Measurements from ENCODE around the gene ARHGAP40. TPM values are rescaled to one million over a fixed set of nuclear protein-coding genes. Genes with fewer than 3 reads are reported as not detected.

ARHGAP40 gene
- total and polyA plus RNA-seq, 9 of the 15 experiments (the other 6 are each of a cell fraction or from before 2014, with no cell fraction given): not detected

GRCh38 chr20:38692436-38693411 lies 91.1 kb downstream of the ARHGAP40 start (continued):
- TF ChIP-seq SAFB (IDR thresholded peaks at IDR 0.05; ENCODE audit: borderline replicate concordance, low read depth, low read length): no peak
- TF ChIP-seq, protein P1, sequence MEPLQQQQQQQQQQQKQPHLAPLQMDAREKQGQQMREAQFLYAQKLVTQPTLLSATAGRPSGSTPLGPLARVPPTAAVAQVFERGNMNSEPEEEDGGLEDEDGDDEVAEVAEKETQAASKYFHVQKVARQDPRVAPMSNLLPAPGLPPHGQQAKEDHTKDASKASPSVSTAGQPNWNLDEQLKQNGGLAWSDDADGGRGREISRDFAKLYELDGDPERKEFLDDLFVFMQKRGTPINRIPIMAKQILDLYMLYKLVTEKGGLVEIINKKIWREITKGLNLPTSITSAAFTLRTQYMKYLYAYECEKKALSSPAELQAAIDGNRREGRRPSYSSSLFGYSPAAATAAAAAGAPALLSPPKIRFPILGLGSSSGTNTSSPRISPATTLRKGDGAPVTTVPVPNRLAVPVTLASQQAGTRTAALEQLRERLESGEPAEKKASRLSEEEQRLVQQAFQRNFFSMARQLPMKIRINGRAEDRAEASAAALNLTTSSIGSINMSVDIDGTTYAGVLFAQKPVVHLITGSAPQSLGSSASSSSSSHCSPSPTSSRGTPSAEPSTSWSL (CRISPR knock-in tag; IDR thresholded peaks at IDR 0.05; ENCODE audit: borderline replicate concordance): no peak
- peak; percentile 90 for TF ChIP-seq ZNF584 (CRISPR knock-in tag; IDR thresholded peaks at IDR 0.05; ENCODE audit: low read depth)
- TF ChIP-seq SMAD3 (CRISPR knock-in tag; conservative IDR thresholded peaks at IDR 0.05): no peak
- TF ChIP-seq TCF7 (IDR thresholded peaks at IDR 0.05; ENCODE audit: borderline replicate concordance): no peak
- TF ChIP-seq ZNF75A (CRISPR knock-in tag; IDR thresholded peaks at IDR 0.05): no peak
- TF ChIP-seq ARID1B (IDR thresholded peaks at IDR 0.05): peak; percentile 96
- TF ChIP-seq HMG20A (CRISPR knock-in tag; conservative IDR thresholded peaks at IDR 0.05): no peak
- TF ChIP-seq PCBP2 (IDR thresholded peaks at IDR 0.05; ENCODE audit: low read depth, low read length, poor library complexity, severe bottlenecking): no peak
- TF ChIP-seq NFE2 (IDR thresholded peaks at IDR 0.05; ENCODE audit: low read depth): no peak
- TF ChIP-seq RFX1 (IDR thresholded peaks at IDR 0.05): no peak
- TF ChIP-seq PPARD (CRISPR knock-in tag; IDR thresholded peaks at IDR 0.05): no peak
- TF ChIP-seq SETDB1 (IDR thresholded peaks at IDR 0.05; ENCODE audit: low read length): no peak
- no peak for TF ChIP-seq ETV5 (CRISPR knock-in tag; IDR thresholded peaks at IDR 0.05; ENCODE audit: low read depth)
- TF ChIP-seq WHSC1 (IDR thresholded peaks at IDR 0.05; ENCODE audit: low read length): no peak
- TF ChIP-seq KAT7 (CRISPR knock-in tag; IDR thresholded peaks at IDR 0.05; ENCODE audit: borderline replicate concordance): no peak
- TF ChIP-seq, protein P2, sequence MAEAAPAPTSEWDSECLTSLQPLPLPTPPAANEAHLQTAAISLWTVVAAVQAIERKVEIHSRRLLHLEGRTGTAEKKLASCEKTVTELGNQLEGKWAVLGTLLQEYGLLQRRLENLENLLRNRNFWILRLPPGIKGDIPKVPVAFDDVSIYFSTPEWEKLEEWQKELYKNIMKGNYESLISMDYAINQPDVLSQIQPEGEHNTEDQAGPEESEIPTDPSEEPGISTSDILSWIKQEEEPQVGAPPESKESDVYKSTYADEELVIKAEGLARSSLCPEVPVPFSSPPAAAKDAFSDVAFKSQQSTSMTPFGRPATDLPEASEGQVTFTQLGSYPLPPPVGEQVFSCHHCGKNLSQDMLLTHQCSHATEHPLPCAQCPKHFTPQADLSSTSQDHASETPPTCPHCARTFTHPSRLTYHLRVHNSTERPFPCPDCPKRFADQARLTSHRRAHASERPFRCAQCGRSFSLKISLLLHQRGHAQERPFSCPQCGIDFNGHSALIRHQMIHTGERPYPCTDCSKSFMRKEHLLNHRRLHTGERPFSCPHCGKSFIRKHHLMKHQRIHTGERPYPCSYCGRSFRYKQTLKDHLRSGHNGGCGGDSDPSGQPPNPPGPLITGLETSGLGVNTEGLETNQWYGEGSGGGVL (CRISPR knock-in tag; IDR thresholded peaks at IDR 0.05): no peak
- no peak for TF ChIP-seq THRA (IDR thresholded peaks at IDR 0.05)
- TF ChIP-seq KAT8 (IDR thresholded peaks at IDR 0.05; ENCODE audit: low read depth): no peak
- TF ChIP-seq, protein P3, sequence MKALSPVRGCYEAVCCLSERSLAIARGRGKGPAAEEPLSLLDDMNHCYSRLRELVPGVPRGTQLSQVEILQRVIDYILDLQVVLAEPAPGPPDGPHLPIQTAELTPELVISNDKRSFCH (CRISPR knock-in tag; IDR thresholded peaks at IDR 0.05): no peak
- TF ChIP-seq, protein P3 (tag; IDR thresholded peaks at IDR 0.05): peak; percentile 87
- no peak for TF ChIP-seq ZNF212 (CRISPR knock-in tag; IDR thresholded peaks at IDR 0.05)
- no peak for TF ChIP-seq ZNF354B (CRISPR knock-in tag; IDR thresholded peaks at IDR 0.05)

All from K562 (cell line).